Measurements from ENCODE around the gene PARD6A.
"Not testable (repeated sequence)": the region's sequence is repeated elsewhere in the genome, so short reads cannot be mapped to it uniquely, and the experiment has no call there.

PARD6A gene

DNA sequence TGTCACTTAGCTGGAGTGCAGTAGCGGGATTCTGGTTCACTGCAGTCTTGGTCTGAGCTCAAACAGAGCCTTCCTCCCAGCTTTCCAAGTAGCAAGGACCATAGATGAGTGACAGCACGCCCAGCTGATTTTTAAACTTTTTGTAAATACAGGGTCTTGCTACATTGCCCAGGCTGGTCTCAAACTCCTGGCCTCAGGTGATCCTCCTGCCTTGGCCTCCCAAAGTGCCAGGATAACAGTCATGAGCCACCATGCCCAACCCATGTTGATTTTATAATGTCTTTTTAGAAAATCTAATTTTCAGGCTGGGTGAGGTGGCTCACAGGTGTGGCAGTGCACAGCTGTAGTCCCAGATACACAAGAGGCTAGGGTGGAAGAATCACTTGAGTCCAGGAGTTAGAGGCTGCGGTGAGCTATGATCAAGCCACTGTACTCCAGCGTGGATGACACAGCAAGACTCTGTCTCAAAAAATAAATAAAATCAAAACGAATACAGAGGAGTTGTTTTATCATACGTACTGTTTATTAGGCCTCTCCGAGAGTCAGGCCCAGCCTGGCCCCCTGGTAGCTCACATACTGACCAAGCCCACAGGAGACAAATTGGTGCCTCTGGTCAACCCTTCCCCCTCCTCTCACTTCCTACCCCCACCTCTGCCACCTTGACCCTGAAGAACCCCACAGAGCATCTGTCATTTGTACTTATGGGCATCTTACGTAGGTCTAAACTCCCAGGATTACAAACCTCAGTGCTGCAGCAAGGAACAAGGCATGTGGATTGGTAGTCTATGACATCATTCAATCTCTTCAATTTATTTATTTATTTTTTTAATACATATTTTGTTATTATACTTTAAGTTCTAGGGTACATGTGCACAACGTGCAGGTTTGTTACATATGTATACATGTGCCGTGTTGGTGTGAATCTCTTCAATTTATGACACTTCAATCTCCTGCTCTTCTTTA lies 19.5 kb downstream of the PARD6A start:
- DNase-seq (ENCODE audit: low read depth): no peak
- no peak overlapping the region for H3K4me3 ChIP-seq (ENCODE audit: low read depth, low read length)

DNA sequence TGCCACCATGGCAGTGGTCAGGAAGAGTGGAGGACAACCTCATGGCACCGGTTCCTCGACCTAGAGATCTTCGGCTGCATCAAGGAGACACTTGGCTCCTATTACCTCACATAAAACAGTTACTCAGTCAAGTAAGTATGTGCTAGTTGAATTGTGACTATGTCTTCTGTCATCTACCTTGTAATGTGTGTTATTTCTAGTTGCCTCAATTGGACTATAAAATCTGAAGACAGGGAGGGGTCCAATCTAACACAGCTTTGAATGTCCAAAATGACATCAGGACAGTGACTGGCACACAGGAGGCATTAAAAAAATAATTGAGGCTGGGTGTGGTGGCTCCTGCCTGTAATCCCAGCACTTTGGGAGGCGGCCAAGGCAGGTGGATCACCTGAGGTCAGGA lies 23.0 kb downstream of the PARD6A start:
- no peak for DNase-seq (ENCODE audit: low read depth)
- H3K4me3 ChIP-seq (ENCODE audit: low read depth, low read length): no peak overlapping the region

DNA sequence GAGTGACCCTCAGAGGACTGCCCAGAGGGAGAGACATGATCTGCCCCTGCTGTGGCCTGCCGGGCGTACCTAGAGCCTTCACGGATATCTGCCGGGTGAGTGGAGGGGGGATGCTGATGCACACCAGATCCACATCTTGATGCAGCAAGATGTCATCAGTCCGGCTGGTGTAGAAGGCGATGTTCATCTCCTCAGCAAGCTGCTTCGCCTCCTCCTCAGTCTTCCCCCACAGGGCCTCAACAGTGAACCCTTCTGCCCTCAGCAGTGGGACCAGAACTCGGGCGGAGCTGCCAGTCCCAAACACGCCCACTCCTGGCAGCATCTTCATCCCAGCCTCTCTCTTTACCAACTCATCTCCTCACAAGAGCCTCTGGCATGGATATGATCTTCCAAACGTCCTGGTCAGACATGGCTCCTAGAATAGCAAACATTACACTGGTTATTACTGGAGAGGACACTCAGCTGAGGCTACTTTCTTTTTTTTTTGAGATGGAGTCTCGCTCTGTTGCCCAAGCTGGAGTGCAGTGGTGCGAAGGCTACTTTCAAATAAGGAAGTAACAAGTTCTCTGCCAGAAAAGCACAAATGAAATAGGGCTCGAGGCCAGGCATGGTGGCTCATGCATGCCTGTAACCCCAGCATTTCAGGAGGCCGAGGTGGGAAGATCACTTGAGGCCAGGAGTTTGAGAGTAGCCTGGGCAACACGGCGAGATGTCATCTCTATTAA lies 24.8 kb downstream of the PARD6A start:
- H3K4me3 ChIP-seq (ENCODE audit: low read depth, low read length): no peak overlapping the region

DNA sequence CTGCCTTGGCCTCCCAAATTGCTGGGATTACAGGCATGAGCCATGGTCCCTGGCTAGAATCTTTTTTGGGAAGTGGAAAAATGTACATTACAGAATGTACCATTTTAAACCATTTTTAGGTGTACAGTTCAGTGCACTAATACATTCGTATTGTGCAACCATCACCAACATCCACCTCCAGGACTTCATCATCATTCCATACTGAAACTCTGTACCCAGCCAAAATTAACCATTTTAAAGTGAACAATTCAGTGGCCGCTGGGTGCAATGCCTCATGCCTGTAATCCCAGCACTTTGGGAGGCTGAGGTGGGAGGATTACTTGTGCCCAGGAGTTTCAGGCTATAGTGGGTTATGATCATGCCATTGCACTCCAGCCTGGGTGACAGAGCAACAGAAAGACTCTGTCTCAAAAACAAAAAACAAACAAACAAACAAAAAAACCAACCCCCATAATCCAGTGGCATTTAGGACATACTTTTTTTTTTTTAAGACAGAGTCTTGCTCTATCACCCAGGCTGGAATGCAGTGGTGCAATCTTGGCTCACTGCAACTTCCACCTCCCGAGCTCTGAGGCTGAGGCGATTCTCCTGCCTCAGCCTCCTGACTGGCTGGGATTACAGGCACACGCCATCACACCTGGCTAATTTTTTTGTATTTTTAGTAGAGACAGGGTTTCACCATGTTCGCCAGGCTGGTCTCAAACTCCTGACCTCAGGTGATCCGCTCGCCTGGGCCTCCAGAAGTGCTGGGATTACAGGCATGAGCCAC lies 32.9 kb downstream of the PARD6A start:
- not testable (repeated sequence) for DNase-seq (ENCODE audit: low read depth); H3K4me3 ChIP-seq (ENCODE audit: low read depth, low read length)

More for the DNA sequence above, 24.8 kb downstream of the PARD6A start:
- DNase-seq (ENCODE audit: low read depth): no peak

DNA sequence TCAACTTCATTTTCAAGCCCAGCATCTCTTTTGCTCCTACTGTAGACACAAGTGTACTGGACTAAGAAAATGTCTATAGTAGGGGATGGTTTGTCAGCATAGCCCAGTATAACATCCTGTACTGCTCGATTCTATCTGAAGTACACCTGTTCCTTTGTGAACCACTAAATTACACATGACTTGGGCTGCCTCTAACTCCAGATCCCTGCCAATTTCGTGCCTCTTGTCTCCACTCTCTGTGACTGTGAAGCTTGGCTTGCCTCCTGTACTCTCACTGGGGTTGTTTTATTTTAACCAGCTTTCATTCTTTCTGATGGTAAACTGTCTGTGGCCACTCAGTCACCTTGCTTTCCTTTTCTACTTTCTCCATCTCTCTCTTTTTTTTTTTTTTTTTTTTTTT lies 33.9 kb downstream of the PARD6A start:
- H3K4me3 ChIP-seq (ENCODE audit: low read depth, low read length): no peak overlapping the region
- no peak for DNase-seq (ENCODE audit: low read depth)

DNA sequence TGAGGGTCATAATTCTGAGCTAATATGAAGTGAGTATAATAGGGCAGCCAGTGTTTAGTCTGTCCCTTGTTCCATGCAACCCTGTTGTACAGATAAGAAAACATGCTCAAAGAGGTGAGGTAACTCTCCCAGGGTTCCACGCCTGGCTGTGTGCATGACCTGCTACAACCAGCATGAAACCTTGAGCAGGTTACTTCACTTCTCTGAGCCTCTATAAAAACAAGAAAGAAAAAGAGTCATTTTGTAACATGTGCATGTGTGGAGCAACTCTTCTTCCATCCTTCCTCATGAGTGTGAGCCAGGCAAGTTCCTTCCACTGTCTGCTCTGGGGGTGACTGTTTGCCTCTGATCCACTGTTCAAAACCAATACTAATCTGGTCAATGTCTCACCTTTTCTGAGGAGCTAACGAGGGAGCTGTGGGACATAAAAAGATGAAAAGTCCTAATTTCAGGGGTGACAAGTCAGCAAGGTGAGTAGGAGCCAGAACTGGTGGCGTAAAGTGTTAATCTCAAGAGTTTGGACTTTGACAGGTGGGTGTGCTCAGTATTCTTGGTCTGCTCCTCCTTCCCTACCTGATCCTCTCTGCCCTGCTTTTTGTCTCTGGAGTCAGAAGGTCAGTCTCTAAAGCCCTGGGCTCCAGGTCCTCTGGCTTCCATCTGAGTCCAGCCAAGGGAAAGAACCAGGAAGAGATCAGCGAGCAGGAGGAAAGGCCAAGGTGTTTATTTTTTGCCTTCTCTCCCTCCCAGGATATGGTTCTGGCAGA lies 36.8 kb downstream of the PARD6A start:
- no peak for DNase-seq (ENCODE audit: low read depth)
- no peak overlapping the region for H3K4me3 ChIP-seq (ENCODE audit: low read depth, low read length)

DNA sequence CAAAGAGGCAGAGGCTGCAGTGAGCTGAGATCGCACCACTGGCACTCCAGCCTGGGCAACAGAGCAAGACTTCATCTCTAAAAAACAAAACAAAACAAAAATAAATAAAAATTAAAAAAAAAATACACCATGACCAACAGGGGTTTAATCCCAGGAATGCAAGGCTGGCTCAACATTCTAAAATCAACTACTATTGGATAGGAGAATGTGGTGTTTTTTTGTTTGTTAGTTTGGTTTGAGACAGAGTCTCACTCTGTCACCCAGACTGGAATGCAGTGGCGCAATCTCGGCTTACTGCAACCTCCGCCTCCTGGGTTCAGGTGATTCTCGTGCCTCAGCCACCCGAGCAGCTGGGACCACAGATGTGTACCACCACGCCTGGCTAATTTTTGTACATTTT lies 38.5 kb downstream of the PARD6A start:
- DNase-seq (ENCODE audit: low read depth): no peak
- no peak overlapping the region for H3K4me3 ChIP-seq (ENCODE audit: low read depth, low read length)

DNA sequence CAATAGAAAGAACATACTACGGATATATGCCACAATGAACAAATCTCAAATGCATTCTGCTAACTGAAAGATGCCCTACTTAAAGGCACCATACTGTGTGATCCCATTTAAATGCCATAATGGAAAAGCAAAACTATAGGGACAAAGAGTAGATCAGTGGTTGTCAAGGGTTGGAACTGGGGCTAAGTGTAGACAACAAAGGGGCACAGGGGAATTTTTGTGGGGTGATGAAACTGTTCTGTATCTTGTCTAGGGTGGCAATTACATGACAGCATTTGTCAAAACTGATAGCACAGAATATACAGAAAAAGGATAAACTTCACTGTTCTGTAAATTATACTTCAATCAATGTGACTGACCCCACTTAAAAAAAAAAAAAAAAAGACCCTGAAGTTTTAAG lies 40.7 kb downstream of the PARD6A start:
- no peak overlapping the region for H3K4me3 ChIP-seq (ENCODE audit: low read depth, low read length)

DNA sequence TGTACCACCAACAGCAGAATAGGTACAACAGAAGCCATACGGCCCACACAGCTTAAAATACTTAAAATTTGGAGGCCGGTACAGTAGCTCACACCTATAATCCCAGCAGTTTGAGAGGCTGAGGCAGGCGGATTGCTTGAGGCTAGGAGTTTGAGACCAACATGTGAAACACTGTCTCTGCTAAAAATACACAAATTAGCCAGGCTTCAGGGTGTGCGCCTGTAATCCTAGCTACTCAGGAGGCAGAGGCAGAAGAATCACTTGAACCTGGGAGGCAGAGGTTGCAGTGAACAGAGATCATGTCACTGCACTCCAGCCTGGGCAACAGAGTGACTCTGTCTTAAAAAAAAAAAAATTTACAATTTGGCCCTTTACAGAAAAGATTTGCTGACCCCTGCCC lies 41.4 kb downstream of the PARD6A start:
- no peak overlapping the region for H3K4me3 ChIP-seq (ENCODE audit: low read depth, low read length)
- DNase-seq (ENCODE audit: low read depth): no peak

More for the DNA sequence above, 40.7 kb downstream of the PARD6A start:
- DNase-seq (ENCODE audit: low read depth): no peak

DNA sequence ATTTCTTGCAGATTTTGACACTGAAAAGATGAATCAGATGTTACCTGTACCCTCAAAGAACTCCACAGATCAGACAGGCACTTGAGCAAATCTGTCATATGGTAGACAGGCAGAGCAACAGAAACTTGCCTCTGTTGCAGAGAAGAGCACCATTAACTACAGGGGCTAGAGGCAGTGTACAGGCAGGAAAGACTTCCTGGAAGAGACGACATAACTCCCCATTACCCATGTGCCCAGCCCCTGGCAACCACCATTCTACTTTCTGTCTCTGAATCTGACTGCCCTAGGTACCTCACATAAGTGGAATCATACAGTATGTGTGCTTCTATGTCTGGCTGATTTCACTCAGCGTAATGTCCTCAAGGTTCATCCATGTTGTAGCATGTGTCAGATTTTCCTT lies 42.9 kb downstream of the PARD6A start:
- H3K4me3 ChIP-seq (ENCODE audit: low read depth, low read length): no peak overlapping the region
- DNase-seq (ENCODE audit: low read depth): no peak

DNA sequence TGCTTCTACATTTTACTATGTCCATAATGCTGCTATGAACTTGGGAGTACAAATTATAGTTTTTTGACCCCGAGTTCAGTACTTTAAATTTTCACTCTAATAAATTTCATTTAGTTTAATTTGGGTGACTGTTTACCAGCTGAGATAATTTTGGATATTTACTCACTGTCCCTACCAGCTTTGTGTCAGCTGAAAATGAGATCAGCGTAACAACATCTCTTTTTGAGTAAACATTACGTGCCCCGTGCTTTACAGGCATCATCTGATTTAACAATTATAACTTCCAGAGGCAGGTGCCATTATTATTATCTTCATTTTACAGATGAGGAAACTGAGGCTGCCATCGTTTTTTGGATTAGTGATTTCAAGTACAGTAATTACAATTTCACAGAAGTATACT lies 43.4 kb downstream of the PARD6A start:
- DNase-seq (ENCODE audit: low read depth): no peak

DNA sequence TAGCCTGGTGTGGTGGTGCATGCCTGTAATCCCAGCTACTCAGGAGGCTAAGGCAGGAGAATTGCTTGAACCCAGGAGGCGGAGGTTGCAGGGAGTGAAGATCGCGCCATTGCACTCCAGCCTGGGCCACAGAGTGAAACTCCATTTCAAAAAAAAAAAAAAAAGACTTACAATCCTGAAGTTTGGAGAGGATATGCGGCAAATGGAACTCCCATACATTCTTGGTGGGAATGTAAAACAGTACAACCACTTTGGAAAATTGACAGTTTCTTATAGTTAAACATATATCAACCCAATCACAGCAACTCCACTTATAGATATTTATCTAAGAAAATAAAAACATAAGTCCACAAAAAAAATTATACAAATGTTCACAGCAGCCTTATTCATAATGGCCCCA lies 46.5 kb downstream of the PARD6A start:
- no peak for DNase-seq (ENCODE audit: low read depth)
- no peak overlapping the region for H3K4me3 ChIP-seq (ENCODE audit: low read depth, low read length)

More for the DNA sequence above, 43.4 kb downstream of the PARD6A start:
- H3K4me3 ChIP-seq (ENCODE audit: low read depth, low read length): no peak overlapping the region

DNA sequence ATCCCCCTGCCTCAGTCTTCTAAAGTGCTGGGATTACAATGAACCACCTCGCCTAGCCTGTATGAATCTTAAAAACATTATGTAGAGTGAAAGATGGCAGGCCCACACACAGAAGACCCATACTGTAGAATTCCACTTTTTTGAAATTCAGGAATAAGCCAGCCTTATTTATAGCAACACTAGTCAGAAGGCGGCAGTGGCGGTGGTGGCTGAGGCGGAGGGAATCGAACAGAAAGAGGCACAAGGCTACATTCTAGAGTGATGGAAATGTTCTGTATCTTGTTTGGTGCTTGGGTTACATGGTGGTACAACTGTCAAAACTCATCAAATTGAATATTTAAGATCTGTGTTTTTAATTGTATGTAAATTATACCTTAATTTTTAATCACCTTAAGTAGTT lies 47.0 kb downstream of the PARD6A start:
- H3K4me3 ChIP-seq (ENCODE audit: low read depth, low read length): no peak overlapping the region
- DNase-seq (ENCODE audit: low read depth): no peak

DNA sequence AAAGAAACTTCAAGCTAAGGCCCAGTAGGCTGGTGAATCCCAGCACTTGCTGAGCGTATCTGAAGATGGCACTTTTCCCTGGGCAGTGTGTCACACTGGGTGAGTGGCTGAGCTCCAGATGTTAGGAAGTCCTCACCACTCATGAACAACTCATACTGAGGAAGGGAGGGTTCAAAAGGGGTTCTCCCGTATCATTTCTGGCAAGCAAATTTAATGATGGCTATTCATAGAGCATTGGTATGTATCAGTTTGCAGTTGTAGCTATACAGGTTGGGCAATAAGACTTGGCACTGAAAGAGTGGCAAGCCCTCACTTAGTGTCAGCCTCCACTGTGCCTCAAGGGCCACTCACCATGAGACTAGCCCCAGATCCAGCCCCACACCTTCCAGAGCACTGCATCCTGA lies 47.6 kb downstream of the PARD6A start:
- no peak overlapping the region for H3K4me3 ChIP-seq (ENCODE audit: low read depth, low read length)
- no peak for DNase-seq (ENCODE audit: low read depth)

DNA sequence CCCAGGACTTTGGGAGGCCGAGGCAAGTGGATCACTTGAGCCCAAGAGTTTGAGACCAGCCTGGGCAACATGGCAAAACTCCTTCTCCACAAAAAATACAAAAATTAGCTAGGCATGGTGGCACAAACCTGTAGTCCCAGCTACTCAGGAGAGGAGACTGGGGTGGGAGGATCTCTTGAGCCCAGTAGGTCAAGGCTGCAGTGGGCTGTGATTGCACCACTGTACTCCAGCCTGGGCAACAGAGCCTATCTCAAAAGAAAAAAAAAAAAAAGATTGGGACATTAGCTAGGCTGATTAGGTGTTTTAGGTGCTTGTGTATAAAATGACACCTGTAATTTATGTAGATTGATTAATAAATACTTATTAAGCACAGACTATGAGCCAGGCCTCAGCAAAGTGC lies 48.3 kb downstream of the PARD6A start:
- DNase-seq (ENCODE audit: low read depth): no peak

DNA sequence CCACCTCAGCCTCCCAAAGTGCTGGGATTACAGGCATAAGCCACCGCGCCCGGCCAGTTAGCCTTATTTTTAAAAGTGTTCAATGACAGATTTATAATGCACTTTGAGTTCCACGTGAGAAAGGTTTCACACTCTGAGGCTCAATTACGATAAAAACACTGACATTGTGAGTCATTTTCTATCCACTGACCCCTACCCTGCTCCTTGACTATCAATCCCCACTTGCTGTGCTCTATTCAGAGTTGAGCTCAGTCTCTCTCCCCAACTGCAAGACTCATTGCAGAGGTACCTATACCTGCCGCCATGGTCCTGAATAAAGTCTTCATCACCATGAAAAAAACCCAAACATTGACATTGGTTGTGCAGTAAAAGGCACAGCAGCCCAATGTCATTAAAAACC lies 49.8 kb downstream of the PARD6A start:
- DNase-seq (ENCODE audit: low read depth): no peak
- no peak overlapping the region for H3K4me3 ChIP-seq (ENCODE audit: low read depth, low read length)

More for the DNA sequence above, 48.3 kb downstream of the PARD6A start:
- H3K4me3 ChIP-seq (ENCODE audit: low read depth, low read length): no peak overlapping the region

Data from skeletal muscle cell (primary cell).